Lower leg skin (tissue), 4 donors: ENCODE data around the gene UPF3A. TPM values are rescaled to one million over a fixed set of nuclear protein-coding genes. Genes with fewer than 3 reads are reported as not detected.
"Not testable (repeated sequence)": the region's sequence is repeated elsewhere in the genome, so short reads cannot be mapped to it uniquely, and the experiment has no call there.

Experiments used
- DNase-seq, 2 donors: peaks; one replicate each; pipeline ENCODE4 v3.0.0-alpha.2; 2019; ENCODE audit warnings: low spot score in 2 of 2
- H3K4me3 ChIP-seq: fragments of 200-600 bp; sonication (generic); 2 replicates; pipeline ENCODE4 v1.5.1; 2017; ENCODE audit warnings: mild to moderate bottlenecking, low read depth; ENCODE audit not compliant: poor library complexity, severe bottlenecking
- POLR2A ChIP-seq, 2 donors: fragments of 450-650 bp; IDR thresholded peaks; one replicate each; pipeline ENCODE4 v1.6.1; 2016 to 2017; ENCODE audit warnings: antibody characterized with exemption in 2 of 2, mild to moderate bottlenecking in 1 of 2, moderate library complexity in 1 of 2
- WGBS, 2 donors: methylation state at CpG; one replicate each; pipeline ENCODE4 v1.1.5; 2018; 5-methylcytosine and 5-hydroxymethylcytosine counted together
- intact Hi-C: fragments of 100-400 bp; cut with DNase I; formaldehyde crosslinking; loops from one replicate; pipeline ENCODE4 v1.15.0; 2023; ENCODE audit warnings: low total_unique reads
- total RNA-seq, 4 donors: library from RNA; depleted of rRNA; stranded (reverse); fragments of >200 nt; gene quantifications; one replicate each; pipeline ENCODE4 v1.1.0, GENCODE V29; 2016
- TF ChIP-seq, protein P1 (sequence below), 3 donors: fragments of 450-650 bp; IDR thresholded peaks; one replicate each; pipeline ENCODE4 v1.5.1; 2016; ENCODE audit warnings: antibody characterized with exemption in 3 of 3, mild to moderate bottlenecking in 3 of 3, moderate library complexity in 2 of 3

UPF3A gene
- total RNA-seq, 4 donors from 2014 or later, result 20.5 to 33.4 (median 24.6) TPM

- WGBS, 2 donors, result 50 to 66% methylated on average over 7 of the region's 7 CpGs
- no peak overlapping the region for H3K4me3 ChIP-seq
- intact Hi-C loops, result no loop called here
- TF ChIP-seq, protein P1, sequence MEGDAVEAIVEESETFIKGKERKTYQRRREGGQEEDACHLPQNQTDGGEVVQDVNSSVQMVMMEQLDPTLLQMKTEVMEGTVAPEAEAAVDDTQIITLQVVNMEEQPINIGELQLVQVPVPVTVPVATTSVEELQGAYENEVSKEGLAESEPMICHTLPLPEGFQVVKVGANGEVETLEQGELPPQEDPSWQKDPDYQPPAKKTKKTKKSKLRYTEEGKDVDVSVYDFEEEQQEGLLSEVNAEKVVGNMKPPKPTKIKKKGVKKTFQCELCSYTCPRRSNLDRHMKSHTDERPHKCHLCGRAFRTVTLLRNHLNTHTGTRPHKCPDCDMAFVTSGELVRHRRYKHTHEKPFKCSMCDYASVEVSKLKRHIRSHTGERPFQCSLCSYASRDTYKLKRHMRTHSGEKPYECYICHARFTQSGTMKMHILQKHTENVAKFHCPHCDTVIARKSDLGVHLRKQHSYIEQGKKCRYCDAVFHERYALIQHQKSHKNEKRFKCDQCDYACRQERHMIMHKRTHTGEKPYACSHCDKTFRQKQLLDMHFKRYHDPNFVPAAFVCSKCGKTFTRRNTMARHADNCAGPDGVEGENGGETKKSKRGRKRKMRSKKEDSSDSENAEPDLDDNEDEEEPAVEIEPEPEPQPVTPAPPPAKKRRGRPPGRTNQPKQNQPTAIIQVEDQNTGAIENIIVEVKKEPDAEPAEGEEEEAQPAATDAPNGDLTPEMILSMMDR (IDR thresholded peaks at IDR 0.05), result no peak
- TF ChIP-seq POLR2A (IDR thresholded peaks at IDR 0.05), result no peak
- no peak for DNase-seq
These were observed 32.3 kb upstream of the UPF3A start for GRCh38 chr13:114249077-114249476.

GRCh38 chr13:114251639-114252440 is 29.6 kb upstream of the UPF3A start:
- H3K4me3 ChIP-seq, intact Hi-C loops, DNase-seq: not testable (repeated sequence)
- 88 to 96% methylated on average over 1 of the region's 1 CpG for WGBS, 2 donors

DNA sequence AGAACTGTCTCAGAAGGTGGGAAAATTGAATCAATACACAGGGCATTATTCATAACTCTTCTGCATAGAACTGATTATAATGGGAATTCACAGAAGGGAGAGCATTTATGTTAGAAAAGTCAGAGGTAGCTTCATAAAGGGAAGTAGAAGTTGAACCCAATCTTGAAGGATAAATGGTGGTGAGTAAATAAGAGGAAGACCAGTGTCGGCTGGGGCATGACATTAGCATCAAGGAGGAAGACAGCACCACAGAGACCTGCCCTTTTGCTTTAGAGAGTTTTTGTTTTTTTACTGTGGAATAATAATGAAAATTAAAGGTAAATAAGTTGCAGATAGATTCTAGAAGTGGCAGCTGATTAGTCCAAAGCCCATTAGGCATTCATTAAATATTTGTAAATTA is 24.9 kb upstream of the UPF3A start:
- 86 to 100% methylated on average over 1 of the region's 1 CpG for WGBS, 2 donors
- intact Hi-C loops, result no loop called here
- TF ChIP-seq POLR2A (IDR thresholded peaks at IDR 0.05), result no peak
- TF ChIP-seq, protein P1 (IDR thresholded peaks at IDR 0.05), result no peak
- H3K4me3 ChIP-seq, result no peak overlapping the region
- DNase-seq, result no peak

DNA sequence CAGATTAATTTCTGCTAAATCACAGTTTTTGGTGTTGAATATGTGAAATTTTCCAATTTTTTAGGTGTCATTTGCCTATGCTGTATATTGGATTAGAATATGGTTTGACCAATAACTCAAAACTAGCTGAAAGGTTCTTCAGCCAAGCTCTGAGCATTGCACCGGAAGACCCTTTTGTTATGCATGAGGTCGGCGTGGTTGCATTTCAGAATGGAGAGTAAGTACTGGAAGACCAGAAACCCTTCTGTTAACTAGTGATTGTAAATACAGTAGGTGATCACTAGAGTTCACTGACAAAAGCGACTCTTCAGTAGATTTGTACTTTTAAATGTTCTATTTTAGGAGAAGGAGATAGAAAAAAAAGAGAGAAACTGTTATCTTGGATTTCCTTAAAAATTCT is 24.4 kb upstream of the UPF3A start:
- intact Hi-C loops, result no loop called here
- no peak for DNase-seq
- H3K4me3 ChIP-seq, result no peak overlapping the region
- TF ChIP-seq, protein P1 (IDR thresholded peaks at IDR 0.05), result no peak
- no peak for TF ChIP-seq POLR2A (IDR thresholded peaks at IDR 0.05)
- WGBS, 2 donors, result 93 to 94% methylated on average over 4 of the region's 4 CpGs

- no peak for DNase-seq
- TF ChIP-seq, protein P1 (IDR thresholded peaks at IDR 0.05), result no peak
- TF ChIP-seq POLR2A (IDR thresholded peaks at IDR 0.05), result no peak
These were observed 22.8 kb upstream of the UPF3A start for GRCh38 chr13:114258589-114258988.

GRCh38 chr13:114259374-114259773 is 22.0 kb upstream of the UPF3A start:
- intact Hi-C loops, result no loop called here
- no peak overlapping the region for H3K4me3 ChIP-seq
- DNase-seq, result no peak
- TF ChIP-seq, protein P1 (IDR thresholded peaks at IDR 0.05), result no peak
- TF ChIP-seq POLR2A (IDR thresholded peaks at IDR 0.05), result no peak
- 90 to 91% methylated on average over 7 of the region's 7 CpGs for WGBS, 2 donors

More at GRCh38 chr13:114258589-114258988, 22.8 kb upstream of the UPF3A start:
- intact Hi-C loops, result no loop called here
- no peak overlapping the region for H3K4me3 ChIP-seq
- 91 to 94% methylated on average over 8 of the region's 8 CpGs for WGBS, 2 donors
